NK-92 (cell line): ENCODE measurements around the gene INTS6.

Experiments used
- DNase-seq: peaks from one replicate; lab custom pipeline; 2025; ENCODE audit not compliant: unreplicated experiment; lab: John Stamatoyannopoulos, UW

Gene INTS6

DNA sequence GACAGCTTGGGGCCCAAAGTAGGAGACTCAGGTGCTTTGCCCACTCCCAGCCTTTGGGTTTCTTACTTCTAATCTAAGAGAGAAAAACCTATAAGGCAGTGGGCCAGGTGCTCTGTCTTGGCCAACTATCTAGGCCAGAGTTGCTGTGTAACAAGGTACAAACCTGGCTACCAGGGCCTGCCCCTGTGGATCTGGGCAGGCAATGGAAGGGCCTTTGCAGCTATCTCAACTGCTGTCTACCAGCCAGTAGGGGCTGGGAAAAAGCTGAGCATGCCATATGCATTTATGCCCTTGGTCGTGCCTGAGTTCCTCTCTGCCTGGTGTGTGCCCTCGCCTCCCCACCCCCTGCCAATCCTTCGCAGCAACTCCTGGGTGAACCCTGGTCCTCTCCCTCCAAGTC is 130.0 kb downstream of the INTS6 start:
- DNase-seq, result no peak

GRCh38 chr13:51321836-51322235 is 131.0 kb downstream of the INTS6 start:
- DNase-seq, result no peak

DNA sequence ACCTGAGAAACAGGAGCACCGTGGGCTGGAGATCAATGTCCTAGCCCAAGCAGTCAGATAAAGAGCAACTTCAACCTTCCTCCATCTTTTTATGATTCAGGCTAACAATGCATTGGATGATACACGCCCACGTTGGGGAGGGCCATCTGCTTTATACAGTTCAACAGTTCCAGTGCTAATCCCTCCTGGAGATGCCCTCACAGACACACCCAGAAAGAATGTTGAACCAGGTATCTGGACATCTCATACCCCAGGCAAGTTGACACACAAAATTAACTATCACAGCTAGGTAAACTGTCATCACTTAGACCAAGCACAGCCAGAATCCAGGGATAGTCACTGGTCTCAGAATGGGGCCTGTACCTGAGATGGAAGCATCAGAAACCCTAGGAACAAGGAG is 134.0 kb downstream of the INTS6 start:
- DNase-seq, result no peak

GRCh38 chr13:51318015-51318414 is 134.8 kb downstream of the INTS6 start:
- DNase-seq, result no peak

DNA sequence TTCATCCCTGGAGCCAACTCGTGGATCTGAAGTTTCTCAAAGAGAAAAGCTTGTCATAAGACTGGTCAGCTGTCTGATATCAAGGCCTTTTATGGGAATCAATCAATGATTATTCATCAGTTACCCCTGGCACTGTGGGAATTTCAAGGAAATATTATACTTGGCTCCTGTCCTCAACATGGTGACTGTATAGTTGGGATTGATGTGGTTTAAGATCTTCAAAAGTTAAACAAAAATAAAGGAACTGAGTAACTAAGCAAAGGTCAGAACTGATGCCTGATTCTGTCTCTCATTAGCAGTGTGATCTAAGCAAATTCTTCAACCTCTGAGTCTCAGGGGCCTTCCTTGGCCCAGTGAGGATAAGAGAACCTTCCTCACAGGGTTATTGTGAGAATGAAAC is 135.6 kb downstream of the INTS6 start:
- DNase-seq, result no peak

DNA sequence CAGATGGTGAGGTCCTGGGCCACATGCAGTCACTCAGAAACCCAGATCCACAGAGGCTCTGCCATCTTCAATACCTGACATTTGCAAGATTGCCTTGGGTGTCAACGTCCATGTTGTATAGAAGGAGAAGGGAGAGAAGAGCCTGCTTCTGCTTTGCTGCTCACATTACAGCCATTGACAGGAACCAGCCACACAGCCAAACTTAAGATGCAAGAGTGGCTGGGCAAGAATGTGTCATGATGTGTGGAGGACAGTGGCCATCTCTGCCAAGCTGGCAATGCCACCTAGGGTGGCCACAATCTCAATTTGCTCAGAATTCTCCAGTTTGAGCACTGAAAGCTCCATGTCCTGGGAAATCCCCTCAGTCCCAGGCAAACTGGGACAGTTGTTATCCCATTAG is 139.2 kb downstream of the INTS6 start:
- no peak for DNase-seq

DNA sequence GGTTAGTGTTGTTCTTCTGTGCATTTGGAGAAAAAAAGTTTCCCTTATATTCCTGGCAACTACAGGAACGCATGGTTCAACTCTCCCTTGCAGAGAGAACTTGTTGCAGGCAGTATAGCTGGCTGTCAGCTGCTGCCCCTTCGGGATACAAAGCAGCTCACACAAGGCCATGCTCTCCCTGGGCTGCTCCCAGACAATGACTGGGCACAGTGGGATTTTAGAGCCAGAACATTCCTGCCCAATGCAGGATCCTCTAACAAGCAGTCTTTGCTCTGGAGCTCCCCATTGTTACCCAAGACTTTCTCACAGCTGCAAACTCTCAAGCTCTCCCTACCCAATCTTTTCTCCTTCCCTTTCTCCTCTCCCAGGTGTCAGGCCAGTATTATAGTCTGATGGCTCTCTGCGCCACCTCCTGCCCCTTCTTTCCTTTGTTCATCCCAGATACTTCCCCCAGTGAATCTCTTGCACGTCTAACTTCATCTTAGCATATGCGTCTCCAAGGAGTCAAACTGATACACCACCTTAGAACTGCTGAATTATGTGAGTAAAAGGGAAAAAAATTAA is 140.8 kb downstream of the INTS6 start:
- DNase-seq, result no peak
